T-helper 1 cell treated with Interleukin-12 subunit alpha and Interleukin-12 subunit beta and Interleukin-4 antibody, amounts not matched to agents 30 ng/mL and 1 ng/mL, for 36 hours (primary cell): ENCODE results near the gene CSTA. TPM values are rescaled to one million over a fixed set of nuclear protein-coding genes. Genes with fewer than 3 reads are reported as not detected.

Experiments used
- intact Hi-C: fragments of 100-400 bp; cut with micrococcal nuclease; formaldehyde crosslinking; loops from one replicate; pipeline ENCODE4 v1.15.1; 2024
- total RNA-seq: library from RNA; stranded (reverse); gene quantifications from 2 replicates; pipeline ENCODE4 v1.2.3, GENCODE V29; 2022

CSTA gene
- total RNA-seq, 1 donor from 2014 or later, result not detected

DNA sequence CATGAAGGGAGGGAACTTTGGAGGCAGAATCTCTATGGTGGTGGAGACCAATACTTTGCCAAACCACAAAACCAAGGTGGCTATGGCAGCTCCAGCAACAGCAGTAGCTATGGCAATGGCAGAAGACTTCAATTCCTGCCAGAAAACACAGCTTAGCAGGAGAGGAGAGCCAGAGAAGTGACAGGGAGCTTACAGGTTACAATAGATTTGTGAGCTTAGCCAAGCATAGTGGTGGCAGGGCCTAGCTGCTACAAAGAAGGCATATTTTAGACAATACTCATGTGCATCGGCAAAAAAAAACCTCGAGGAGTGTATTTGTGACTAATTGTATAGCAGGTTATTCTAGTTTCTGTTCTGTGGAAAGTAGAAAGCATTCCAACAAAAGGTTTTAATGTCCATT, 6.4 kb upstream of the CSTA start:
- intact Hi-C loops, result no loop called here

DNA sequence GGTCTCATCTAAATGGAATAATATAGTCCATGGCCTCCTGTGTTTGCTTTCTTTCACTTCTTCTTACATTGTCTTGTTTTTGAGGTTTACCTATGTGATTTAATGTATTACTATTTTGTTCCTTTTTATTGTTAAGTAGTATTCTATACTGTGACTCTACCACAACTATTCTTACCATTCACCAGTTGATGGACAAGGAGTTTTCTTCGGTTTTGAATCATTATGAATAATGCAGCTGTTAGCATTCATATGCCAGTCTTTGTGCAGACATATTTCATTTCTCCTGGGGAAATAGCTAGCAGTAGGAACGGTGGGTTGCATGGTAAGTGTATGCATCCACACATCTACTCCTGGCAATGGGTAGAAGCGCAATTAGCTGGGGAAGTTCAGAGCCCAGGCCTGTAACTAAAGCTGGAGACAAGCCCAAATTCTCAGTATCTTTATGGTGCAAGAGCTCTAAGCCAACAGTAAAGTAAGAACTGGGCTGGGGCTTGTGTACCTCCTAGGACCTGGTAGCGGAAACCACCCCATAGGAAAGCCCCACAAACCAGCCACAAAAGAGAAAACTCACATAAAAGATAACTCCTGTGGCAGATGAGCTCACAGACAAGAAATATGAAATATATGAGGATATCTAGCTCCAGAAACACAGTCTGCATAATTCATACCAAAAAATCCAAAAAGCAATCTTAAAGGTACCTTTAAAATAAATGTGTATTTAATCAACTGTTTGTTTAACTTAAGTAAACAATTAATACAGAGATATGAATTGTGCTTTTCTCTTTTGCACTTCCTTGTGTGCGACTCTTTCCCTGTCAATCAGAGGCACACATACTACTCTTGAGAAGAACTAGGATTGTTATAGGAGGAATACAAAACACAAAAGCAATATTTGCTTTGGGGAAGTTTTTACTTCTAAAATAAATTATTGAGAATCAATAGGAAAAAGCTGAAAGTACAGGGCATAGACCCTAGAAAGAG, 2.7 kb upstream of the CSTA start:
- intact Hi-C loops, result loop anchor here (1.0 to 2.0 kb wide), 6 partner anchors 9 to 572 kb away; partner anchors contain the start of gene FAM162A

DNA sequence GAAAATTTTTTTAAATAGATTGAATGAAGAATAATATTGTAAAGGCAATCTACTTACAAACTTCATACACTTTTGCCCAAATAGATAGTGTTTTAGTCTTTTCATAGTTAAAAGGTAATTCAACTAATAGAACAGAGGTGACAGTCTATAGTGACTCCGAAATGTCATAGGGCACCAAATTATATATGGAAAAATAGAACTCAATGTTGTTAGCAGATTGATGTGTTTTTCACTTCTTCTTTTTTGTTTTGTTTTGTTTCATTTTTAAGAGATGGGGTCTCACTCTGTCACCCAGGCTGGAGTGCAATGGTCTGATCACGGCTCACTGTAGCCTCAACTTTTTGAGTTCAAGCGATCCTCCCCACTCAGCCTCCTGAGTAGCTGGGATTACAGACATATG, 721 bp downstream of the CSTA start:
- intact Hi-C loops, result no loop called here

DNA sequence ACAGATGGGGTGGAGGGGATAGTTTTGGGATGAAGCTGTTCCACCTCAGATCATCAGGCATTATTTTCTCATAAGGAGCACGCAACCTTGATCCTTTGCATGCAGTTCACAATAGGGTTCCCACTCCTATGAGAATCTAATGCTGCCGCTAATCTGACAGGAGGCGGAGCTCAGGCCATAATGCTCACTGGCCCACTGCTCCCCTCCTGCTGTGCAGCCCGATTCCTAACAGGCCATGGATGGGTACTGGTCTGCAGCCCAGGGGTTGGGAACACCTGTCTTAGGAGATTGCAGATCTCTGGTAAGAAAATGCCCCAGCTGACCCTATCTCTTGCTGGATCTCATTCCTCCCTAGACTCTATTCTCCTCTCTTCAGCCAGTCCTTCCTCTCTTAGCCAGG, 6.8 kb downstream of the CSTA start:
- intact Hi-C loops, result no loop called here

DNA sequence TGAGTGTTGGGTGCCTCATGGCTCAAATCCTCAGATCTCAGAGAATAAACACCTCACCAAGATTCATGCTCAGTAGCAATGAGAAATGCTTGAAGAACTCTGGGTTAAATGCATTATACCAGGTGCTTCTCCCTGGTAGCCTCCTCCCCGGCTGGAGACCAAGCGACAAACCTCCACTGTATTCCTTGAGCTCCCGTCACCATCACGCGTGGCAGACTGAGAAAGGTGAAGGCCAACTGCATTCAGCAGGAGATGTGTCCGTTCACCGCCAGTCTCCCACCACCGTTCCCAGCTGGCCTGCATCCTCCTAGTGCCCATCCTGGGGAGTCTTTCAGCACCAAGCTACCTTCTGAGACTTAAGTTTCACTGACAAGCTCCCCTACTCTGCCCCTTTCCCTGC, 7.5 kb downstream of the CSTA start:
- intact Hi-C loops, result no loop called here

DNA sequence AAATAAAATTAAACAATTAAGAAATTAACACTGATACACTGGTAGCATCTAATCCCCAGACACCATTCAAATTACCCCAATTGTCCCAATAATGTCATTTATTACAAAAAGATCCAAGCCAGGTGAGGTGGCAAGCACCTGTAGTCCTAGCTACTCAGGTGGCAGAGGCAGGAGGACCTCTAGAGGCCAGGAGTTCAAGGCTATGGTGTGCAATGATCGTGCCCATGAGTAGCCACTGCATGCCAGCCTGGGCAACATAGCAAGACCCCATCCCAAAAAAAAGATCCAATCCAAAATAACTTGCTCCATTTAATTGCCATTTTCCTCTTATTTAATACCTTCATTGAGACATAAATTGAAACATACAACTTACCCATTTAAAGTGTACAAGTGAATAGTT, 17.8 kb downstream of the CSTA start:
- intact Hi-C loops, result no loop called here

DNA sequence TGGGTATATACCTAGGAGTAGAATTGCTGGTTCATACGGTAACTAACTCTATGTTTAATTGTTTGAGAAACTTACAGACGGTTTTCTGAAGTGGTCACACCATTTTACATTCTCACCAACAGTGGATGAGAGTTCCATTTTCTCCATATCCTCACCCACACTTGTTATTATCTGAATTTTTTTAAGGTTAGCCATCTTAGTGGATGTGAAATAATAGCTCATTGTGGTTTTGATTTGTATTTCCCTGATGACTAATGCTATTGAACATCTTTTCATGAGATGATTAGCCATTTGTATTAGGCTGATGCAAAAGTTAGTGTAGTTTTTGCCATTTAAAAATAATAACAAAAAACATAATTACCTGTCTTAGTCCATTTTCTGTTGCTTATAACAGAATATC, 18.6 kb downstream of the CSTA start:
- intact Hi-C loops, result no loop called here

DNA sequence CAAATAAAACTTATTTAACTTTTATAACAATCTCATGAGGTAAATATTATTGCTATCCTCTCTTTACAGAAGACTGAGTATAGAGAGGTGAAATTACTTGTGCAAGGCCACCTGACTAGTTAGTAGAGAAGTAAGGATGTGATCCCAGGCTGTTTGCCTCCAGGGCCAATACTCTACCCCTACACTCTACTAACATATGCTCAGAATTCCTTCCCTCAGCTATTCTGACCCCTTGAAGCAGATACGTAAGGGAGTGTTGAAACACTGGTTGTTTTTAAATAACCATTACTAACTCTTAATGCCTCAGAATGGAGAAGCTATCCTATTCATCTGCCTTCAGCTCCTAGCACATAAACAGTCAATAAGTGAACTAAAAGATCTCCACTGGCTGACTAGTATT, 24.1 kb downstream of the CSTA start:
- intact Hi-C loops, result no loop called here

DNA sequence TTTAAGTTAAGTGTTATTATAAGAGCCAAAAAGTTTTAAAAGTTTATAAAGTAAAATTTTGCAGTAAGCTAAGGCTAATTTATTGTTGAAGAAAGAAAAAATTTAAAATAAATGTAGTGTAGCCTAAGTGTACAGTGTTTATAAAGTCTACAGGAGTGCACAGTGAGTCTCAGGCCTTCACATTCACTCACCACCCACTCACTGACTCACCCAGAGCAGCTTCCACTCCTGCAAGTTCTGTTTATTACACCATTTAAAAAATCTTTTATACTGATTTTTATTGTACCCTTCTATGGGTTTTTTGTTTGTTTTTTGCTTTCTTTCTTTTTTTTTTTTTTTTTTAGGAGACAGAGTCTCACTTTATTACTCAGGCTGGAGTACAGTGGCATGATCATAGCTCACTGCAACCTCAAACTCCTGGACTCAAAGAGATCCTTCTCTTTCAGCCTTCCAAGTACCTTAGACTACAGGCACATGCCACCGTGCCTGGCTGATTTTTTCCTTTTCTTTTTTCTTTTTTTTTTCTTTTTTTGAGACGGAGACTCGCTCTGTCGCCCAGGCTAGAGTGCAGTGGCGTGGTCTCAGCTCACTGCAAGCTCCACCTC, 25.9 kb downstream of the CSTA start:
- intact Hi-C loops, result no loop called here

DNA sequence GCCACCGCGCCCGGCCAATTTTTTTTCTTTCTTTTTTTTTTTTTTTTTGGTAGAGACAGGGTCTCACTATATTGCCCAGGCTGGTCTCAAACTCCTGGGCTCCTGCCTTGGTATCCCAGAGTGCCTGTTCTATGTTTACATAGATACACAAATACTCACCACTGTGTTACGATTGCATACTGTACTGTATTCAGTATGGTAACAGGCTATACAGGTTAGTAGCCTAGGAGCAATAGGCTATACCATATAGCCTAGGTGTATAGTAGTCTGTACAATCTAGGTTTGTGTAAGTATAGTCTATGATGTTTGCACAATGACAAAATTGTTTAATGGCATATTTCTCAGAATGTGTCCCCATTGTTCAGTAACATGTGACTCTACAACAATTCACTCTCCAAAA, 26.6 kb downstream of the CSTA start:
- intact Hi-C loops, result no loop called here

DNA sequence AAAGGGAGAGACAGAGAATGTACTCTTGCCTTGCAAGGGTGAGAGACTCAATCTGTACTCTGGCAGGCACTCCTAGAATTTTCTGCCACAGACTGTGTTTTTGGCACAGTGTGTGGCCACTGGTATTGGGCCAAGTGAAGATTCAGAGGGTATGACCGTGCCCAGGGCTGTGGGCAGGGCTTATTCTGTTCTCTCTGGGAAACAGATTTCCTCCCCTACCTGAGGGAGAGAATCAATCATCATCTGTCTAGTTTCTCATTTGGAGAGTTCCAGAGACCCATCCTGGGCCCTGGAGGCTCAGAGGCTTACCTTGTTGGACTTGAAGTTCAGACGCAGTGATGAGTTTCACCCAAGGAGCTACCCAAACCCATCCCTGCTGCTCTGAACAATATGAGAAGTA, 28.2 kb downstream of the CSTA start:
- intact Hi-C loops, result no loop called here

DNA sequence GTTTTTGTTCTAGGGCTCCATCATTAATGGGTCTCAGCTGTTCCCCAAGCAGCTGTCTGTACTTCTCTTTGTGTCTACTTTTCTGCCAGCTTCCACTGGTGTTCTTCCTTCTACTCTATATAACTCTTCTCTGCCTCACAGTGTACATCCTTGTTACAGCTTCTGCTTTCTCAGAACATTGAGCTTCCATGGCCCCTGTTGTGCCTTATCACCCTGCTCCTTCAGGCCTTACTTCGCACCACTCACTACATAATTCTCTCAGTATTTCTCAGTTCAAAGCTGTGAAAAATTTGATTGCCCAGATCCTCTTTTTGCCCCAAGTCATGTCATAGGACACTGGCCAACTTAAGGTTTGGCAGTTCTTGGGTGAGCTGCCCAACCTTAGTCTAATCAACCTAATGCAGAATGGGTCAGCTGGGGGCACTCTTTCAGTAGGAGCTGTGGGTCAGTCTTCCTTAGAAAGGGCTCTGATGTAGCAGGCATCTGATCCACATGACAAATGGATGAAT, 28.9 kb downstream of the CSTA start:
- intact Hi-C loops, result no loop called here

DNA sequence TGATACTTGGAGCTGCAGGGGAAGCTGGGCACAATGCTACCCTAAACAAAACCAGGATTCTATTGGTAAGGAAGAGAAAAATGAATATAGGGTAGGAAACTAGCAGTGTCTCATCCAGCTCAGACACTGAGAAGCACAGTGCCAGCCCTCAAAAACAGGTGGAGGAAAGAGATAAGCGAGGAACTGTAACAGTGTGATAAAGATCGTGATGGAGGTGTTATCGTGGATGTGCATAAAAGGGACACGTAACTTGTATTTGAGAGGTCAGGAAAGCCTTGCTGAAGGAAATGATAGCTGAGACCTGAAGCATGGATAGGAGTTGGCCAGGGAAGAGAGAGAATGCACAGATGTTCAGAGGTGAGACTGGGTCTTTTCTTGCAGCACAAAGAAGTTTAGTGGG, 30.6 kb downstream of the CSTA start:
- intact Hi-C loops, result loop anchor here (1.0 kb wide), 3 partner anchors 49 to 809 kb away; no protein-coding TSS in a partner anchor

DNA sequence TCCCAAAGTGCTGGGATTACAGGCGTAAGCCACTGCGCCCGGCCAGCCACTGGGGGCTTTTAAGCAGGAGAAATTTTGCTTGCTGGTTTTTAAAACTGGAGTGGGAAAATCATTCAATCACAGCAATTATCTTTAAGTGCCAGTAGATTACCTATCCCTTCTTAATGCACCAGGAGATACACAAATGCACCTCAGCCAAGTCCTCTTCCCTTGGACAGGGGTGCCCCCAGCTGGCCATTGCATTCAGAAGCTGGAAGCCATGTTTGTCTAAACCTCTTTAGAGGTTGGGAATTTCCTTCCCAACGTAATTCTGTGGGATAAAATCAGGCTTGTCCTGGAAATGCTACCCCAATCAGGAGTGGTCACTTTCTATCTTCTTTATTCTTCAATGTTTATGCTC, 31.4 kb downstream of the CSTA start:
- intact Hi-C loops, result loop anchor here (1.0 kb wide), 3 partner anchors 50 to 810 kb away; no protein-coding TSS in a partner anchor

DNA sequence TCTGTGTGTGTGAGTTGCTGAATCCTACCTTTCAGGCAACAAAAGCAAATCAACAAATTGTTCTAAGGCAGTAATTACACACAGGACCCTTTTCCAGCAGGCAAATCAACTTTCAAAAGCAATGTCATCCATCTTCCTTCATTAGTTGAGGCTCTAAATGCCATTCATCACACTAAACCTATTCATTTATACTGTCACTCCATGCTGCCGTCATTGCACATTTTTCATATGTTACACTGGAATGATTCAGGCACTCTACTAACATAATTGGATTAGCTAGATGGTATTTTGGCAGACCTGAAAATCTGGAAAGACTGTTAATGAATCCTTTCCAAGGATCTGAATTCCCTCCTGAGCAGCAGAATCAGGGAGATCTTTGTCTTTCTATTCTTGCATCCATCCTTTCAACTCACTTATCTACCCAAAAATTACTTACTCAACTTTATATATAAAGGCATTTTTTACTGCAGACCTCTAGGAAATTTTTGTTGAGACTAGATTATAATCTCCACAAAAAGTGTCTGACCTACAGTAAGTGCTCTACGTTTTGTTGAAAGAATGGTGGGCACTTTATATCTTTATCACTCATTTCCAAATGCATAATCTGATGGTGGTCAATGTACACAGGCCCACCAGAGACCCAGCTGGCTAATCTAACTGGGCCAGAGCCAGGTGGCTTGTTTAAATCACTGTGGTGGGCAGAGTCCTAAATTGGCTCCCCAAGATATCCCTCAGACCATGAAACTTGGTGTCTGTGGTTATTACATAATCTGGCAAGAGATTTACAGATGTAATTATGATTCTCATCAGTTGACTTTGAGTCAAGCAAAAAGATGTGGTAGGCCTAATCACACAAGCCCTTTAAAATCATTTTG, 33.0 kb downstream of the CSTA start:
- intact Hi-C loops, result no loop called here

DNA sequence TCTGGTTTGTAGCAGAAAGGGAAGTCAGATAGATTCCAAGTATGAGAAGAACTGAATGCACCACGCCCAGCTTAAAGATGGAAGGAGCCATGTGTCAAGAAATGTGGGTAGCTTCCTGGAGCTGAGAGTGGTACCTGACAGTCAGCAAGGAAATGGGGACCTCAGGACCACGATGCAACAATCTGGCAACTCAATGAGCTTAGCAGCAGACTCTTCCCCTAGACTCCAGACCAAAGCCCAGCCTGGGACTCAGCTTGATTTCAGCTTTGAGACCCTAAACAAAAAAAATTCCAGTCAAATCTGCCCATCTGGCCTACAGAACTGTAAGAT, 33.6 kb downstream of the CSTA start:
- intact Hi-C loops, result no loop called here

DNA sequence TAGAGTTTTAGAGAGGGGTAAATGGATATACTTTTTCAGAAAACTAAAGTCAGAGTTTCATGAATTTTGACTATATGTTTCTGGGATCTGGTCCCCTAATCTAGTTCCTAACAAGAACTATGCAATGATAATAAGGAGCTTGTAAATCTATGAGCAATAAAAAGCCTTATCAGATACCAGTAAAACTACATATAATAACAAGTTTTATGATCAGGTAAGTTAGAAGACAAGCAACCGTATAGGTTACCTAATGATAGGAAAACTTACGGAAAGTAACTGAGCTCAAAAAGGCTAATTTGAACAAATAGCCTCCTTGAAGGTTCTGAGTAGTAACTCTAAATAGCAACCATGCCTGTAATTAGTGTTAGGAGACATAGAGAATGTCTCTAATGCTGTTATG, 37.0 kb downstream of the CSTA start:
- intact Hi-C loops, result no loop called here

DNA sequence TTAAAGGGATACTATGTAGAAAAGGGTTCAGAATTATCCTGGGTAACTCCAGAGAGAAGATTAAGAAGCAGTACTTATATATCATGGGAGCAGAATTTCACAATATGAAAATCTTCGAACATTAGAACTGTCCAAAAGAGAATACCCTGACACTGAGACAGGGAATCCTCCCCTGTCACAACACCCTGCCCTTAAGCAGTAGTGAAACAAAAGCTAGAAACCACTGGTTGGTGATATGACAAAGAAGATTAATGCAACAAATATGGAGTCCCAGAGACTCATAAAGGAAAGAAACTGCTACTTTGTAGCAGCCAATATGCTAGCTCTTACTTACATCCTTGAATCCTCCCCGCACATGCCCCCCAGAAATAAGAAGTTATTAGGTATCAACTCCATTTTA, 39.4 kb downstream of the CSTA start:
- intact Hi-C loops, result loop anchor here (2.0 kb wide), 2 partner anchors 42 to 264 kb away; no protein-coding TSS in a partner anchor

DNA sequence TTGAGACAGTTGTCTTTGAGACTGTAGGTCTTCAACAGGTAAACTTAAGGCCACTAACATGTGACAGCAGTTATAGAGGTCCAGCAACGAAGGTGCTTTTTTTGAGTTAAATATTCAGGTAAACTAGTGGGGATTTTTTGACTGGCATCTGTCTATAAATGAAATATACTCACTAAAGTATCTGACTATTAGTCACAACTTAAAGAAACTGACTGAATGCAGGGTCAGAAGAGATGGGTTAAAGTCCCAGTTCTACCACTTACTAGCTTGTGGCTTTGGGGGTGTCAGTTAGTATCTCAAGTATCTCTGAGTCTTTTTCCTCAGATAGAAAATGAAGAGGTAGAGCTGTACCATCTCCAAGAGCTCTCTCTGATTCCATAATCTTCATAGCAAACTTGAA, 40.0 kb downstream of the CSTA start:
- intact Hi-C loops, result loop anchor here (1.0 to 2.0 kb wide), 3 partner anchors 18 to 264 kb away; partner anchors contain the start of gene MIX23

DNA sequence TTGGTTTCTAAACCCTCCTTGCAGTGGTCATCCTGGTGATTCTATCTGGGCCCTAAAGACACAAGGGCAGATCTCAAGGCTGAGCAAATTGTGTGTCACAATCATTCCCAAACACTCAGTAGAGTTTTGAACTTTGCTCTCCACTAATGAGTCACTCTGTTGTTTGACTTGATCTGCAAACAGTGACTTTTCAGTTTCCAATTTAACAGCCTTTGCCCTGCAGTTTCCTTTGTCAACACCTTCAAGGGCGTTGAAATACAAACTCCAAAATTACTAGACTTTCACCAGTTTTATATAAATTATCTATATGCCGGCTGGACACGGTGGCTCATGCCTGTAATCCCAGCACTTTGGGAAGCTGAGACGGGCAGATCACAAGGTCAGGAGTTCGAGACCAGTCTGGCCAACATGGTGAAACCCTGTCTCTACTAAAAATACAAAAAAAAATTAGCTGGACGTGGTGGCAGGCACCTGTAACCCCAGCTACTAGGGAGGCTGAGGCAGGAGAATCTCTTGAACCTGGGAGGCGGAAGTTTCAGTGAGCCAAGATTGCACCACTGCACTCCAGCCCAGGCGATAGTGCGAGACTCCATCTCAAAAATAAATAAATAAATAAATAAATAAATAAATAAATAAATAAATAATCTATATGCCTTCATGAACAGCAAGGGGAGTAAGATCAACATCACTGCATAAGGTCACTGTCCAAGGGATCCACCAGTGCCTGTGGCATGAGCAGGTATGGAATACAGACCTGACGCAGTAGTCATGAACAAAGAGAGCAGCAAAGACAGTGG, 40.7 kb downstream of the CSTA start:
- intact Hi-C loops, result loop anchor here (1.0 to 2.0 kb wide), 3 partner anchors 18 to 265 kb away; partner anchors contain the start of gene MIX23

DNA sequence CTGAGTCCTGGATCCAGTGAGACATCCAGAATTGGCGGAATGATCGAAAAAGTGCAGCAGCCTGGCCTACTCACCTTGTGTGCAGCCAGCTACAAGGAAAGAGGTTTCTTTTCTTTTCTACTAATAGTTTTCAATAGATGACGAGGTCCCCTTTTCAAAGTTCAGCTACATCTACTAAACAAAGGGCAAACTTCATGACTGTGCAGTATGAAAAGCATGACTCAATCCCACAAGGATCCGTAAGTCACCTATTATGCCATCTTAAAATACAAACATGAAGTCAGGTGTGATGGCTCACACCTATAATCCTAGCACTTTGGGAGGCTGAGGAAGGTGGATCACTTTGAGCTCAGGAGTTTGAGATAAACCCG, 41.3 kb downstream of the CSTA start:
- intact Hi-C loops, result no loop called here
